Measurements from ENCODE around the gene NETO2.

GRCh38 chr16:47059991-47060390, 83.8 kb downstream of the NETO2 start:
- TF ChIP-seq, protein P1, sequence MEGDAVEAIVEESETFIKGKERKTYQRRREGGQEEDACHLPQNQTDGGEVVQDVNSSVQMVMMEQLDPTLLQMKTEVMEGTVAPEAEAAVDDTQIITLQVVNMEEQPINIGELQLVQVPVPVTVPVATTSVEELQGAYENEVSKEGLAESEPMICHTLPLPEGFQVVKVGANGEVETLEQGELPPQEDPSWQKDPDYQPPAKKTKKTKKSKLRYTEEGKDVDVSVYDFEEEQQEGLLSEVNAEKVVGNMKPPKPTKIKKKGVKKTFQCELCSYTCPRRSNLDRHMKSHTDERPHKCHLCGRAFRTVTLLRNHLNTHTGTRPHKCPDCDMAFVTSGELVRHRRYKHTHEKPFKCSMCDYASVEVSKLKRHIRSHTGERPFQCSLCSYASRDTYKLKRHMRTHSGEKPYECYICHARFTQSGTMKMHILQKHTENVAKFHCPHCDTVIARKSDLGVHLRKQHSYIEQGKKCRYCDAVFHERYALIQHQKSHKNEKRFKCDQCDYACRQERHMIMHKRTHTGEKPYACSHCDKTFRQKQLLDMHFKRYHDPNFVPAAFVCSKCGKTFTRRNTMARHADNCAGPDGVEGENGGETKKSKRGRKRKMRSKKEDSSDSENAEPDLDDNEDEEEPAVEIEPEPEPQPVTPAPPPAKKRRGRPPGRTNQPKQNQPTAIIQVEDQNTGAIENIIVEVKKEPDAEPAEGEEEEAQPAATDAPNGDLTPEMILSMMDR (conservative IDR thresholded peaks at IDR 0.05; ENCODE audit: low read length): peak; percentile 27; the same call in 1 of the 2 replicates
- TF ChIP-seq EZH2phosphoT487 (IDR thresholded peaks at IDR 0.05; ENCODE audit: borderline replicate concordance, low read depth, low read length): no peak

Data from OCI-LY7 (cell line).